HG03342 (cell line): ENCODE results near the gene NRP1.

Experiments
- ATAC-seq: cut with Tn5 transposase; IDR thresholded peaks from one replicate; pipeline ENCODE4 v1.9.1; 2021; ENCODE audit warnings: mild to moderate bottlenecking, moderate library complexity; ENCODE audit not compliant: unreplicated experiment

NRP1 gene

GRCh38 chr10:33267708-33268107, 66.8 kb downstream of the NRP1 start:
- ATAC-seq, result no peak

- ATAC-seq, result no peak
Observed at GRCh38 chr10:33265621-33266020, 68.8 kb downstream of the NRP1 start.

GRCh38 chr10:33263453-33263852, 71.0 kb downstream of the NRP1 start:
- ATAC-seq, result no peak

- no peak for ATAC-seq
Observed at GRCh38 chr10:33262871-33263270, 71.6 kb downstream of the NRP1 start.

GRCh38 chr10:33260403-33261149, 73.9 kb downstream of the NRP1 start:
- ATAC-seq, result no peak

GRCh38 chr10:33258967-33259366, 75.5 kb downstream of the NRP1 start:
- ATAC-seq, result no peak

GRCh38 chr10:33257439-33258080, 76.9 kb downstream of the NRP1 start:
- ATAC-seq, result no peak

GRCh38 chr10:33256458-33256857, 78.0 kb downstream of the NRP1 start:
- ATAC-seq, result no peak

- no peak for ATAC-seq
Observed at GRCh38 chr10:33254556-33255160, 79.8 kb downstream of the NRP1 start.

GRCh38 chr10:33253411-33253810, 81.1 kb downstream of the NRP1 start:
- ATAC-seq, result no peak

GRCh38 chr10:33252794-33253203, 81.7 kb downstream of the NRP1 start:
- no peak for ATAC-seq

GRCh38 chr10:33252324-33252723, 82.1 kb downstream of the NRP1 start:
- no peak for ATAC-seq

GRCh38 chr10:33249659-33250345, 84.7 kb downstream of the NRP1 start:
- ATAC-seq, result no peak

- no peak for ATAC-seq
Observed at GRCh38 chr10:33249137-33249536, 85.3 kb downstream of the NRP1 start.

- ATAC-seq, result no peak
Observed at GRCh38 chr10:33248638-33249037, 85.8 kb downstream of the NRP1 start.

- ATAC-seq, result no peak
Observed at GRCh38 chr10:33247221-33247922, 87.1 kb downstream of the NRP1 start.

GRCh38 chr10:33245343-33245742, 89.1 kb downstream of the NRP1 start:
- no peak for ATAC-seq

- no peak for ATAC-seq
Observed at GRCh38 chr10:33244354-33244967, 90.0 kb downstream of the NRP1 start.

GRCh38 chr10:33243703-33244102, 90.8 kb downstream of the NRP1 start:
- no peak for ATAC-seq

GRCh38 chr10:33242931-33243330, 91.5 kb downstream of the NRP1 start:
- no peak for ATAC-seq

GRCh38 chr10:33241351-33241750, 93.1 kb downstream of the NRP1 start:
- no peak for ATAC-seq
